TTC549 (cell line): ENCODE results near the gene SLC39A13.
"Not testable (repeated sequence)": the region's sequence is repeated elsewhere in the genome, so short reads cannot be mapped to it uniquely, and the experiment has no call there.

ENCODE experiments used
- FAIRE-seq: peaks from 2 replicates; lab custom pipeline; 2012; peaks lifted over from hg19 to GRCh38; lab: Jason Lieb, UNC

The SLC39A13 gene

GRCh38 chr11:47433157-47433556 lies 24.8 kb downstream of the SLC39A13 start:
- no peak for FAIRE-seq

GRCh38 chr11:47434011-47434786 lies 25.8 kb downstream of the SLC39A13 start:
- FAIRE-seq, result no peak

GRCh38 chr11:47435687-47436086 lies 27.3 kb downstream of the SLC39A13 start:
- FAIRE-seq, result no peak

- no peak for FAIRE-seq
These were observed 28.3 kb downstream of the SLC39A13 start for GRCh38 chr11:47436726-47437125.

- FAIRE-seq, result no peak
These were observed 28.9 kb downstream of the SLC39A13 start for GRCh38 chr11:47437218-47437745.

GRCh38 chr11:47437746-47438418 lies 29.5 kb downstream of the SLC39A13 start:
- FAIRE-seq, result no peak

GRCh38 chr11:47438721-47439120 lies 30.3 kb downstream of the SLC39A13 start:
- FAIRE-seq, result no peak

- no peak for FAIRE-seq
These were observed 31.7 kb downstream of the SLC39A13 start for GRCh38 chr11:47440054-47440476.

- no peak for FAIRE-seq
These were observed 33.0 kb downstream of the SLC39A13 start for GRCh38 chr11:47441421-47441820.

GRCh38 chr11:47442514-47442913 lies 34.1 kb downstream of the SLC39A13 start:
- no peak for FAIRE-seq

- no peak for FAIRE-seq
These were observed 34.8 kb downstream of the SLC39A13 start for GRCh38 chr11:47443028-47443700.

- no peak for FAIRE-seq
These were observed 35.4 kb downstream of the SLC39A13 start for GRCh38 chr11:47443817-47444216.

GRCh38 chr11:47445840-47446239 lies 37.5 kb downstream of the SLC39A13 start:
- FAIRE-seq, result no peak

- no peak for FAIRE-seq
These were observed 38.4 kb downstream of the SLC39A13 start for GRCh38 chr11:47446833-47447232.

GRCh38 chr11:47447906-47448305 lies 39.5 kb downstream of the SLC39A13 start:
- no peak for FAIRE-seq

- FAIRE-seq, result no peak
These were observed 40.4 kb downstream of the SLC39A13 start, which contains the start of gene RAPSN for GRCh38 chr11:47448566-47449427. TSS of gene RAPSN (minus strand) at chr11:47449136. CDS start at chr11:47448964, 172 bp downstream.

GRCh38 chr11:47449541-47449940 lies 41.2 kb downstream of the SLC39A13 start:
- no peak for FAIRE-seq

- no peak for FAIRE-seq
These were observed 43.0 kb downstream of the SLC39A13 start for GRCh38 chr11:47451436-47451835.

GRCh38 chr11:47451990-47452389 lies 43.6 kb downstream of the SLC39A13 start:
- no peak for FAIRE-seq

- FAIRE-seq, result no peak
These were observed 45.0 kb downstream of the SLC39A13 start for GRCh38 chr11:47453365-47453764.

GRCh38 chr11:47454258-47454671 lies 45.9 kb downstream of the SLC39A13 start:
- FAIRE-seq, result not testable (repeated sequence)
